Measurements from ENCODE around the gene HERPUD1. TPM values are rescaled to one million over a fixed set of nuclear protein-coding genes. Genes with fewer than 3 reads are reported as not detected.

Gene HERPUD1
- total RNA-seq, 1 donor from 2014 or later, result 16.1 TPM

DNA sequence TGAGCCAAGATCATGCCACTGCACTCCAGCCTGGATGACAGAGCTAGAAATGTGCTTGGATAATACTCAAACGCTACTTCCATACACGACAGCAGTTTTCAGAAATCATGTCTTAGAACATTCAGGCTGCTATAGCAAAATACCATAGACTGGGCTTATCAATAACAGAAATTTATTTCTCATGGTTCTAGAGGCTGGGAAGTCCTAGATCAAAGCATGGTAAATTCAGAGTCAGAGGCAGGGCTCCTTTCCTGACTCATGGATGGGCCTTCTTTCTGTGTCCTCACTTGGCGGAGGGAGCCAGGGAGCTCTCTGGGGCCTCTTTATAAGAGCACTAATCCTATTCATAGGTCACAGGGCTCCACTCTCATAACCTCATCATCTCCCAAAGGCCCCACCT, 24.5 kb upstream of the HERPUD1 start:
- H3K27ac ChIP-seq, result no peak overlapping the region
- no peaks in the 10 kb centered on the region for H3F3A ChIP-seq (ENCODE audit: low read depth)
- peaks cover 16% of the 10 kb centered on the region for H3K4me1 Mint-ChIP-seq
- H3K79me2 ChIP-seq (ENCODE audit: low read depth), result no peaks in the 10 kb centered on the region
- H3K4me2 ChIP-seq, result no peak overlapping the region
- H3K27ac Mint-ChIP-seq, result peak overlapping the region; percentile 37
- peaks cover 2% of the 10 kb centered on the region for H3K27me3 Mint-ChIP-seq (ENCODE audit: insufficient read depth, low read depth)
- H3K4me3 Mint-ChIP-seq, result no peak overlapping the region
- no peak overlapping the region for H2AFZ ChIP-seq (replicated peaks)
- no peaks in the 10 kb centered on the region for H4K20me1 ChIP-seq (ENCODE audit: low read depth)
- peaks cover 4% of the 10 kb centered on the region for H3K9me3 Mint-ChIP-seq
- H3K36me3 Mint-ChIP-seq, result no peaks in the 10 kb centered on the region
- H3K4me3 ChIP-seq, result no peak overlapping the region
- TF ChIP-seq, protein P1, sequence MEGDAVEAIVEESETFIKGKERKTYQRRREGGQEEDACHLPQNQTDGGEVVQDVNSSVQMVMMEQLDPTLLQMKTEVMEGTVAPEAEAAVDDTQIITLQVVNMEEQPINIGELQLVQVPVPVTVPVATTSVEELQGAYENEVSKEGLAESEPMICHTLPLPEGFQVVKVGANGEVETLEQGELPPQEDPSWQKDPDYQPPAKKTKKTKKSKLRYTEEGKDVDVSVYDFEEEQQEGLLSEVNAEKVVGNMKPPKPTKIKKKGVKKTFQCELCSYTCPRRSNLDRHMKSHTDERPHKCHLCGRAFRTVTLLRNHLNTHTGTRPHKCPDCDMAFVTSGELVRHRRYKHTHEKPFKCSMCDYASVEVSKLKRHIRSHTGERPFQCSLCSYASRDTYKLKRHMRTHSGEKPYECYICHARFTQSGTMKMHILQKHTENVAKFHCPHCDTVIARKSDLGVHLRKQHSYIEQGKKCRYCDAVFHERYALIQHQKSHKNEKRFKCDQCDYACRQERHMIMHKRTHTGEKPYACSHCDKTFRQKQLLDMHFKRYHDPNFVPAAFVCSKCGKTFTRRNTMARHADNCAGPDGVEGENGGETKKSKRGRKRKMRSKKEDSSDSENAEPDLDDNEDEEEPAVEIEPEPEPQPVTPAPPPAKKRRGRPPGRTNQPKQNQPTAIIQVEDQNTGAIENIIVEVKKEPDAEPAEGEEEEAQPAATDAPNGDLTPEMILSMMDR (IDR thresholded peaks at IDR 0.05), result no peak
- TF ChIP-seq EZH2phosphoT487 (IDR thresholded peaks at IDR 0.05) (no peak), EZH2 (IDR thresholded peaks at IDR 0.05) (no peak)
- H3K9ac ChIP-seq, result no peak overlapping the region
- no peak for DNase-seq (ENCODE audit: low spot score)
- H3K4me1 ChIP-seq, result no peaks in the 10 kb centered on the region
- no peaks in the 10 kb centered on the region for H3K27me3 ChIP-seq
- no peaks in the 10 kb centered on the region for H3K36me3 ChIP-seq
- no peaks in the 10 kb centered on the region for H3K9me3 ChIP-seq (ENCODE audit: low read depth)

GRCh38 chr16:56909527-56909979, 22.4 kb upstream of the HERPUD1 start:
- H3K79me2 ChIP-seq (ENCODE audit: low read depth), result no peaks in the 10 kb centered on the region
- DNase-seq (ENCODE audit: low spot score), result no peak
- no peaks in the 10 kb centered on the region for H4K20me1 ChIP-seq (ENCODE audit: low read depth)
- H3K4me2 ChIP-seq, result no peak overlapping the region
- no peaks in the 10 kb centered on the region for H3K4me1 ChIP-seq
- no peak overlapping the region for H2AFZ ChIP-seq (replicated peaks)
- no peaks in the 10 kb centered on the region for H3K36me3 ChIP-seq
- no peaks in the 10 kb centered on the region for H3K9me3 ChIP-seq (ENCODE audit: low read depth)
- peaks cover 4% of the 10 kb centered on the region for H3K9me3 Mint-ChIP-seq
- H3K9ac ChIP-seq, result no peak overlapping the region
- H3K27me3 Mint-ChIP-seq (ENCODE audit: insufficient read depth, low read depth), result no peaks in the 10 kb centered on the region
- TF ChIP-seq EZH2 (IDR thresholded peaks at IDR 0.05) (no peak), EZH2phosphoT487 (IDR thresholded peaks at IDR 0.05) (no peak)
- TF ChIP-seq, protein P1 (IDR thresholded peaks at IDR 0.05), result no peak
- no peaks in the 10 kb centered on the region for H3K27me3 ChIP-seq
- no peak overlapping the region for H3K27ac ChIP-seq
- no peak overlapping the region for H3K4me3 ChIP-seq
- H3K4me3 Mint-ChIP-seq, result no peak overlapping the region
- no peaks in the 10 kb centered on the region for H3F3A ChIP-seq (ENCODE audit: low read depth)
- H3K36me3 Mint-ChIP-seq, result no peaks in the 10 kb centered on the region
- no peak overlapping the region for H3K27ac Mint-ChIP-seq
- H3K4me1 Mint-ChIP-seq, result peaks cover 22% of the 10 kb centered on the region

- Mint-ChIP-seq H3K4me3 (no peak overlapping the region), H3K27ac (no peak overlapping the region), H3K4me1 (peaks cover 22% of the 10 kb centered on the region), H3K27me3 (ENCODE audit: insufficient read depth, low read depth) (no peaks in the 10 kb centered on the region), H3K36me3 (no peaks in the 10 kb centered on the region), H3K9me3 (peaks cover 4% of the 10 kb centered on the region)
- no peaks in the 10 kb centered on the region for H3K27me3 ChIP-seq
- H3K9ac ChIP-seq, result no peak overlapping the region
- no peak for DNase-seq (ENCODE audit: low spot score)
- no peak overlapping the region for H2AFZ ChIP-seq (replicated peaks)
- H3K79me2 ChIP-seq (ENCODE audit: low read depth), result no peaks in the 10 kb centered on the region
- no peak overlapping the region for H3K27ac ChIP-seq
- TF ChIP-seq, protein P1 (IDR thresholded peaks at IDR 0.05), result no peak
- TF ChIP-seq EZH2 (IDR thresholded peaks at IDR 0.05) (no peak), EZH2phosphoT487 (IDR thresholded peaks at IDR 0.05) (no peak)
- H3K36me3 ChIP-seq, result no peaks in the 10 kb centered on the region
- no peak overlapping the region for H3K4me3 ChIP-seq
- H3K4me2 ChIP-seq, result no peak overlapping the region
- no peaks in the 10 kb centered on the region for H3K4me1 ChIP-seq
- no peaks in the 10 kb centered on the region for H3K9me3 ChIP-seq (ENCODE audit: low read depth)
- H4K20me1 ChIP-seq (ENCODE audit: low read depth), result no peaks in the 10 kb centered on the region
- no peaks in the 10 kb centered on the region for H3F3A ChIP-seq (ENCODE audit: low read depth)
Measured at GRCh38 chr16:56910112-56910511, 21.8 kb upstream of the HERPUD1 start.

Data from neural progenitor cell (in vitro differentiated cells).